ENCODE data around the gene PRKN. TPM values are rescaled to one million over a fixed set of nuclear protein-coding genes. Genes with fewer than 3 reads are reported as not detected.

PRKN gene
- total RNA-seq, 1 donor from 2014 or later, result 2.6 TPM

DNA sequence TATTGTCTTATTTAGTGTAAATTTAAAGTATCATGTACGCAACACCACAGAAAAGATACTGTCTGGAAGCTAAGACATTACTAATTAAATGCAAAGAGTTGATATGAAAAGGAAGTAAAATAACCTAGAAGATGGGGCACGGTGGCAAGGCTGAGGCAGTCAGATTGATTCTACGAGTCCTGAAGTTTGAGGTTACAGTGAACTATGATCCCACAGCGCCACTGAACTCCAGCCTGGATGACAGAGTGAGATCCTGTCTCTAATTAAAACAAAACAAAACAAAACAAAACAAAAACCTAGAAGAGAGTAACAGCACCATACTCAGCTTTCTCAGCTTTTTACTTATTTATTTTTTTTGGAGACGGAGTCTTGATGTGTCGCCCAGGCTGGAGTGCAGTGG, 199.0 kb downstream of the PRKN start:
- Histone ChIP-seq H3K9me3 (no peaks in the 10 kb centered on the region), H3K36me3 (no peaks in the 10 kb centered on the region), H3K27ac (no peak overlapping the region), H3K4me1 (no peaks in the 10 kb centered on the region), H3K27me3 (no peaks in the 10 kb centered on the region), H3K4me3 (no peak overlapping the region)
- DNase-seq (ENCODE audit: low spot score in 2 of 2), result no peak
- intact Hi-C loops (cut with DNase I), result no loop called here
- TF ChIP-seq, protein P1, sequence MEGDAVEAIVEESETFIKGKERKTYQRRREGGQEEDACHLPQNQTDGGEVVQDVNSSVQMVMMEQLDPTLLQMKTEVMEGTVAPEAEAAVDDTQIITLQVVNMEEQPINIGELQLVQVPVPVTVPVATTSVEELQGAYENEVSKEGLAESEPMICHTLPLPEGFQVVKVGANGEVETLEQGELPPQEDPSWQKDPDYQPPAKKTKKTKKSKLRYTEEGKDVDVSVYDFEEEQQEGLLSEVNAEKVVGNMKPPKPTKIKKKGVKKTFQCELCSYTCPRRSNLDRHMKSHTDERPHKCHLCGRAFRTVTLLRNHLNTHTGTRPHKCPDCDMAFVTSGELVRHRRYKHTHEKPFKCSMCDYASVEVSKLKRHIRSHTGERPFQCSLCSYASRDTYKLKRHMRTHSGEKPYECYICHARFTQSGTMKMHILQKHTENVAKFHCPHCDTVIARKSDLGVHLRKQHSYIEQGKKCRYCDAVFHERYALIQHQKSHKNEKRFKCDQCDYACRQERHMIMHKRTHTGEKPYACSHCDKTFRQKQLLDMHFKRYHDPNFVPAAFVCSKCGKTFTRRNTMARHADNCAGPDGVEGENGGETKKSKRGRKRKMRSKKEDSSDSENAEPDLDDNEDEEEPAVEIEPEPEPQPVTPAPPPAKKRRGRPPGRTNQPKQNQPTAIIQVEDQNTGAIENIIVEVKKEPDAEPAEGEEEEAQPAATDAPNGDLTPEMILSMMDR (IDR thresholded peaks at IDR 0.05), result no peak

DNA sequence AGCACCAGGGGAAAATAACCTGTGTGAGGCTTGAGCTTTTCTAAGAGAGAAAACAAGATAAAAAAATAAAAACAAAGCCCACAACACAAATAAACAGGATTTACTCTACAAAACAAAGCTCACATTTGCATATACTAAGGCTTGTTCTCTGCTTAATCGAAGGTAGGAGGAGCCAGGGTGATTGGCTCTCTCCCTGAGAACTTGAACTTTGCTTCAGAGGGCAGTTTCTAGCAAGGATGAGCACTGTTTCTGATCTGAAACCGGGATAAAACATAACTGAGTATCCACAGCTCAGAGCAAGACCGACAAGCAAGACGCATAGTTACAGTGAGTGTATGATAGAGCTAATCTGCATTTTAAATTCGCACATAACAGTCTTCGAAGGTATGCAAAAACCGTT, 200.6 kb downstream of the PRKN start:
- H3K36me3 ChIP-seq, result no peaks in the 10 kb centered on the region
- H3K4me1 ChIP-seq, result no peaks in the 10 kb centered on the region
- no peaks in the 10 kb centered on the region for H3K27me3 ChIP-seq
- no peaks in the 10 kb centered on the region for H3K9me3 ChIP-seq
- TF ChIP-seq, protein P1 (IDR thresholded peaks at IDR 0.05), result no peak
- intact Hi-C loops (cut with DNase I), result no loop called here
- H3K27ac ChIP-seq, result no peak overlapping the region
- no peak overlapping the region for H3K4me3 ChIP-seq
- DNase-seq (ENCODE audit: low spot score in 2 of 2), result no peak

DNA sequence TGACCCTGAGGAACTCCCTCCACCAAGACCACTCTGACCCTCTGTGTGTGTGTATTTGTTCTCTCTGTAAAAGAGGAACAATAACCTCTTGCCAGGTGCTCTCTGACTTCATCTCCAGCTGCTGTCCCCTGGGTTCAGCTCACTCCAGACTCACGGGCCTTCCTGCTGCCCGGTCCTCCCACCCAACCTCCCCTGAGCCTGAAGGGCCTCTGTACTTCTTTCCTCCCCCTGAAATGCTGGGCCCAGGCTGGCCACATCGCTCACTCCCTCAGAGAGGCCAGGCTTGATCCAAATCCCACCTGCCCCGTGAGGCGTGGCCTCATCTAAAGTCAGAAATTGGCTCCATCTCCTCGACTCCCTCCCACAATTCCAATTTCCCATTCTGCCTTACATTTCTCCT, 202.4 kb downstream of the PRKN start:
- intact Hi-C loops (cut with DNase I), result no loop called here
- TF ChIP-seq, protein P1 (IDR thresholded peaks at IDR 0.05), result no peak
- no peak for DNase-seq (ENCODE audit: low spot score in 2 of 2)
- H3K36me3 ChIP-seq, result no peaks in the 10 kb centered on the region
- no peak overlapping the region for H3K27ac ChIP-seq
- no peaks in the 10 kb centered on the region for H3K27me3 ChIP-seq
- H3K9me3 ChIP-seq, result no peaks in the 10 kb centered on the region
- H3K4me1 ChIP-seq, result no peaks in the 10 kb centered on the region
- H3K4me3 ChIP-seq, result no peak overlapping the region

DNA sequence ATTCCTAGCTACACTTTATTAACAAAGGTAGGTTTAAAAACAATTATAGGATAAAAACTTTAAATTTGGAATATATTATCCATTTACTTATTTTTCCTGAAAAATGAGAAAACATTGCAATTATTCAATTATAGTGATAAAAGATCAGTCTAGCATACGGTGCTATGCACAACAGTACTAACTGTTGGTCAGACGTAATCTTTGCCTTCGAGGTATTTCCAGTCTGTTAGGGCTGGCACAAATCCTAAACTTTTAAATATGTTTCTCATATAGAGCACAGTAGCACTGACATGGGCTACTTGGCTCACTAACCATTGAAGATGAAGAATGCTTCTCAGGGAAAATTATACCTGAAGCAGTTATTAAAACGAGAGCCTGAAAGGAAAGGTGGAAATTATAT, 214.8 kb downstream of the PRKN start:
- intact Hi-C loops (cut with DNase I), result no loop called here
- no peak for DNase-seq (ENCODE audit: low spot score in 2 of 2)
- Histone ChIP-seq H3K27me3 (no peaks in the 10 kb centered on the region), H3K36me3 (no peaks in the 10 kb centered on the region), H3K27ac (no peak overlapping the region), H3K4me3 (no peak overlapping the region), H3K4me1 (no peaks in the 10 kb centered on the region), H3K9me3 (no peaks in the 10 kb centered on the region)
- TF ChIP-seq, protein P1 (IDR thresholded peaks at IDR 0.05), result no peak

DNA sequence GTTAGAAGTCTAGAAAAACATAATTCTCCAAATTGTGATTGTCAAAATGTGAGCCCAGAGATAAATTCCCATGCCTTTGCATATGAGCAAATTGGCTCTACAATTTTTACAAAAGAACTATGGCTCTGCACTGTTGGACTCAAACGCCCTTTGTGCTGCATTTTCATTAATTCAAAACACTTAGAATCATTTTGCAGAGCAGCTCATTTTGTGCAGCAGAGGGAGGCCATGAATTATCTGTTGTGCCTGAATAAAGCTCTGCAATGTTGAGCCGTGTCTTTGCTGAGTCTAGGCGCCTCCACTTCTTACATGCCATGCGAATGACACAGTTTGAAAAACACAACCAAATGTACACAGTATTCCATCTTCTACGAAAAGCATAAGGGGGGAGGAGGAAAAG, 230.2 kb downstream of the PRKN start:
- intact Hi-C loops (cut with DNase I), result no loop called here
- DNase-seq (ENCODE audit: low spot score in 2 of 2), result no peak
- TF ChIP-seq, protein P1 (IDR thresholded peaks at IDR 0.05), result no peak
- no peaks in the 10 kb centered on the region for H3K36me3 ChIP-seq
- H3K27me3 ChIP-seq, result no peaks in the 10 kb centered on the region
- no peaks in the 10 kb centered on the region for H3K9me3 ChIP-seq
- H3K4me3 ChIP-seq, result no peak overlapping the region
- no peaks in the 10 kb centered on the region for H3K4me1 ChIP-seq
- no peak overlapping the region for H3K27ac ChIP-seq

DNA sequence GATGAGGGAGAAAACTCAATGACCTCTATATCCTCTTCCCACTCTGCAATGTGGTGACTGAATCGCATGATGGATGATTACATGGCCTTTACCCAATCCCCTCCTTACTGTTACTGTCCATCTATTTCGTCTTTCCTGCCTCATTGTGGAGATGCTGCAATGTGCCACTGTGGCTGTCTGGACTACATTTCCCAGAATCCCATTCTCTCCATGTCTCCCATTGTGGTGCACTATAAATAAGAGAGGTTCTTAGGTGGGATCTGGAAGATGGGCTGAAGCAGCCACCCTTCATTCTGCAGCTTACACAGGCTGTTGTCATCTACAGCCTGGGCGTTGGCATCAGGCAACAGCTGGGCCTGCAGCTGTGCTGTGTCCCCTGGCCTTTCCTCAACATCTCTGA, 233.6 kb downstream of the PRKN start:
- TF ChIP-seq, protein P1 (IDR thresholded peaks at IDR 0.05), result no peak
- H3K27ac ChIP-seq, result no peak overlapping the region

More for the DNA sequence above, 233.6 kb downstream of the PRKN start:
- intact Hi-C loops (cut with DNase I), result no loop called here
- Histone ChIP-seq H3K4me1 (no peaks in the 10 kb centered on the region), H3K36me3 (no peaks in the 10 kb centered on the region), H3K27me3 (no peaks in the 10 kb centered on the region), H3K4me3 (no peak overlapping the region), H3K9me3 (no peaks in the 10 kb centered on the region)
- DNase-seq (ENCODE audit: low spot score in 2 of 2), result no peak
